Panc1 (cell line): ENCODE results near the gene TMA16. TPM values are rescaled to one million over a fixed set of nuclear protein-coding genes. Genes with fewer than 3 reads are reported as not detected.

Source experiments
- ATAC-seq: fragments of 200-7000 bp; cut with Tn5 transposase; 2 replicates; pipeline ENCODE4 v1.9.1; 2020; ENCODE audit warnings: mild to moderate bottlenecking, moderate library complexity
- BruUV-seq: library from RNA; stranded (reverse); fragments of 400-500 nt; replicated peaks from 2 replicates; lab custom pipeline; 2021; lab: Mats Ljungman, UMichigan
- CTCF ChIA-PET: fragments of 300-600 bp; sonication (Branson Sonifier 250); formaldehyde crosslinking; loops from one replicate; lab custom pipeline; 2022; ENCODE audit warnings: antibody characterized with exemption; lab: Charles Lee
- POLR2A ChIA-PET: fragments of 300-600 bp; sonication (Branson Sonifier 250); formaldehyde crosslinking; loops from one replicate; lab custom pipeline; 2022; ENCODE audit warnings: antibody characterized with exemption; lab: Charles Lee
- DNase-seq: peaks from one replicate; pipeline ENCODE4 v3.0.0-alpha.2; 2010; ENCODE audit warnings: low read depth, low spot score
- H3K27ac ChIP-seq: 2 replicates; pipeline ENCODE4 v1.5.1; 2011; ENCODE audit warnings: mild to moderate bottlenecking, low read length, inconsistent platforms
- H3K27me3 ChIP-seq: fragments of 200-500 bp; sonication (Bioruptor generic); 2 replicates; pipeline ENCODE4 v1.6.0; 2014; ENCODE audit warnings: low read length, inconsistent platforms; ENCODE audit not compliant: control insufficient read depth, insufficient read depth
- H3K36me3 ChIP-seq: fragments of 200-500 bp; sonication (Bioruptor generic); 2 replicates; pipeline ENCODE4 v1.5.1; 2014; ENCODE audit warnings: inconsistent platforms, mild to moderate bottlenecking, low read length, moderate library complexity; ENCODE audit not compliant: control insufficient read depth, insufficient read depth
- H3K4me1 ChIP-seq: 2 replicates; pipeline ENCODE4 v1.5.1; 2011; ENCODE audit warnings: inconsistent platforms, mild to moderate bottlenecking, low read length, moderate library complexity; ENCODE audit not compliant: control insufficient read depth, insufficient read depth
- H3K4me3 ChIP-seq, 2 experiments: 2 replicates each; pipeline ENCODE4 v1.5.1; 2011 to 2012; ENCODE audit warnings: low read depth in 2 of 2, low read length in 2 of 2, mild to moderate bottlenecking in 2 of 2, inconsistent platforms in 1 of 2, moderate library complexity in 1 of 2
- H3K9me3 ChIP-seq: fragments of 200-500 bp; sonication (Bioruptor generic); 2 replicates; pipeline ENCODE4 v1.5.1; 2014; ENCODE audit warnings: low read depth, mild to moderate bottlenecking, inconsistent platforms, low read length, moderate library complexity; ENCODE audit not compliant: control insufficient read depth, insufficient read depth
- POLR2AphosphoS5 ChIP-seq: IDR thresholded peaks from 2 replicates; pipeline ENCODE4 v1.6.1; 2012; ENCODE audit warnings: mild to moderate bottlenecking, low read depth, low read length, moderate library complexity
- SIN3A ChIP-seq: IDR thresholded peaks from 2 replicates; pipeline ENCODE4 v1.6.1; 2012; ENCODE audit warnings: low read depth, mild to moderate bottlenecking, low read length, moderate library complexity, borderline replicate concordance; ENCODE audit not compliant: insufficient read depth
- TCF7L2 ChIP-seq: IDR thresholded peaks from 2 replicates; pipeline ENCODE4 v1.6.1; 2011; ENCODE audit warnings: mild to moderate bottlenecking, low read depth, low read length, inconsistent platforms
- in situ Hi-C: cut with HindIII; loops from 2 replicates; pipeline ENCODE4 v1.10.0; 2016; ENCODE audit warnings: low sequenced_read_pairs, low pct_unique_long_range_greater_than_20kb
- intact Hi-C: fragments of 100-400 bp; cut with micrococcal nuclease; formaldehyde crosslinking; loops from one replicate; pipeline ENCODE4 v1.10.0; 2022; ENCODE audit not compliant: unreplicated experiment
- total RNA-seq: library from RNA; stranded (reverse); gene quantifications from one replicate; pipeline ENCODE4 v1.2.1, GENCODE V29; 2021; ENCODE audit not compliant: unreplicated experiment
- TF ChIP-seq, protein P1 (sequence below), 2 experiments: IDR thresholded peaks; 2 replicates each; pipeline ENCODE4 v1.6.1; 2011 to 2012; ENCODE audit warnings: low read depth in 2 of 2, control low read depth in 1 of 2, low read length in 1 of 2, mild to moderate bottlenecking in 1 of 2, moderate library complexity in 1 of 2; ENCODE audit not compliant: insufficient read depth in 1 of 2
- TF ChIP-seq, protein P2 (sequence below): fragments of 450-650 bp; IDR thresholded peaks from 2 replicates; pipeline ENCODE4 v1.5.1; 2017; ENCODE audit warnings: mild to moderate bottlenecking

Gene TMA16
- total RNA-seq, 1 experiment from 2014 or later = 26.9 TPM

DNA sequence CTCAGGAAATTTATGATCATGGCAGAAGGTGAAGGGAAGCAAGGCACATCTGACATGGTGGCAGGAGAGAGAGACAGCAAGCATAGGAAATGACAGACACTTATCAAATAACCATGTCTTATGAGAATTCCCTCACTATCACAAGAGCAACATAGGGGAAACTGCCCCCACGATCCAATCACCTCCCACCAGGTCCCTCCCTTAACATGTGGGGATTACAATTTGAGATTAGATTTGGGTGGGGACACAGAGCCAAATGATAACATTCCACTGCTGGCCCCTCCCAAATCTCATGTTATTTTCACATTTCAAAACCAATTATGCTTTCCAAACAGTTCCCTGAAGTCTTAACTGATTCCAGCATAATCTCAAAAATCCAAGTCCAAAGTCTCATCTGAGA, 8.2 kb upstream of the TMA16 start:
- no peaks in the 10 kb centered on the region for H3K27me3 ChIP-seq
- in situ Hi-C loops (no loop called here), intact Hi-C loops (no loop called here)
- no peak for ATAC-seq
- H3K4me3 ChIP-seq = no peak overlapping the region
- no peaks in the 10 kb centered on the region for H3K36me3 ChIP-seq
- DNase-seq = no peak
- no peaks in the 10 kb centered on the region for H3K4me1 ChIP-seq
- ChIA-PET POLR2A (no interaction called here), CTCF (no interaction called here)
- H3K27ac ChIP-seq = no peak overlapping the region
- TF ChIP-seq POLR2AphosphoS5 (no peak), TCF7L2 (no peak), SIN3A (no peak)
- TF ChIP-seq, protein P1, sequence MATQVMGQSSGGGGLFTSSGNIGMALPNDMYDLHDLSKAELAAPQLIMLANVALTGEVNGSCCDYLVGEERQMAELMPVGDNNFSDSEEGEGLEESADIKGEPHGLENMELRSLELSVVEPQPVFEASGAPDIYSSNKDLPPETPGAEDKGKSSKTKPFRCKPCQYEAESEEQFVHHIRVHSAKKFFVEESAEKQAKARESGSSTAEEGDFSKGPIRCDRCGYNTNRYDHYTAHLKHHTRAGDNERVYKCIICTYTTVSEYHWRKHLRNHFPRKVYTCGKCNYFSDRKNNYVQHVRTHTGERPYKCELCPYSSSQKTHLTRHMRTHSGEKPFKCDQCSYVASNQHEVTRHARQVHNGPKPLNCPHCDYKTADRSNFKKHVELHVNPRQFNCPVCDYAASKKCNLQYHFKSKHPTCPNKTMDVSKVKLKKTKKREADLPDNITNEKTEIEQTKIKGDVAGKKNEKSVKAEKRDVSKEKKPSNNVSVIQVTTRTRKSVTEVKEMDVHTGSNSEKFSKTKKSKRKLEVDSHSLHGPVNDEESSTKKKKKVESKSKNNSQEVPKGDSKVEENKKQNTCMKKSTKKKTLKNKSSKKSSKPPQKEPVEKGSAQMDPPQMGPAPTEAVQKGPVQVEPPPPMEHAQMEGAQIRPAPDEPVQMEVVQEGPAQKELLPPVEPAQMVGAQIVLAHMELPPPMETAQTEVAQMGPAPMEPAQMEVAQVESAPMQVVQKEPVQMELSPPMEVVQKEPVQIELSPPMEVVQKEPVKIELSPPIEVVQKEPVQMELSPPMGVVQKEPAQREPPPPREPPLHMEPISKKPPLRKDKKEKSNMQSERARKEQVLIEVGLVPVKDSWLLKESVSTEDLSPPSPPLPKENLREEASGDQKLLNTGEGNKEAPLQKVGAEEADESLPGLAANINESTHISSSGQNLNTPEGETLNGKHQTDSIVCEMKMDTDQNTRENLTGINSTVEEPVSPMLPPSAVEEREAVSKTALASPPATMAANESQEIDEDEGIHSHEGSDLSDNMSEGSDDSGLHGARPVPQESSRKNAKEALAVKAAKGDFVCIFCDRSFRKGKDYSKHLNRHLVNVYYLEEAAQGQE (IDR thresholded peaks at IDR 0.05; ENCODE audit: insufficient read depth in 1 of 2, low read depth in 2 of 2, low read length in 1 of 2) = no peak
- TF ChIP-seq, protein P2, sequence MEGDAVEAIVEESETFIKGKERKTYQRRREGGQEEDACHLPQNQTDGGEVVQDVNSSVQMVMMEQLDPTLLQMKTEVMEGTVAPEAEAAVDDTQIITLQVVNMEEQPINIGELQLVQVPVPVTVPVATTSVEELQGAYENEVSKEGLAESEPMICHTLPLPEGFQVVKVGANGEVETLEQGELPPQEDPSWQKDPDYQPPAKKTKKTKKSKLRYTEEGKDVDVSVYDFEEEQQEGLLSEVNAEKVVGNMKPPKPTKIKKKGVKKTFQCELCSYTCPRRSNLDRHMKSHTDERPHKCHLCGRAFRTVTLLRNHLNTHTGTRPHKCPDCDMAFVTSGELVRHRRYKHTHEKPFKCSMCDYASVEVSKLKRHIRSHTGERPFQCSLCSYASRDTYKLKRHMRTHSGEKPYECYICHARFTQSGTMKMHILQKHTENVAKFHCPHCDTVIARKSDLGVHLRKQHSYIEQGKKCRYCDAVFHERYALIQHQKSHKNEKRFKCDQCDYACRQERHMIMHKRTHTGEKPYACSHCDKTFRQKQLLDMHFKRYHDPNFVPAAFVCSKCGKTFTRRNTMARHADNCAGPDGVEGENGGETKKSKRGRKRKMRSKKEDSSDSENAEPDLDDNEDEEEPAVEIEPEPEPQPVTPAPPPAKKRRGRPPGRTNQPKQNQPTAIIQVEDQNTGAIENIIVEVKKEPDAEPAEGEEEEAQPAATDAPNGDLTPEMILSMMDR = no peak
- BruUV-seq = no TSS peak
- H3K9me3 ChIP-seq = no peaks in the 10 kb centered on the region

DNA sequence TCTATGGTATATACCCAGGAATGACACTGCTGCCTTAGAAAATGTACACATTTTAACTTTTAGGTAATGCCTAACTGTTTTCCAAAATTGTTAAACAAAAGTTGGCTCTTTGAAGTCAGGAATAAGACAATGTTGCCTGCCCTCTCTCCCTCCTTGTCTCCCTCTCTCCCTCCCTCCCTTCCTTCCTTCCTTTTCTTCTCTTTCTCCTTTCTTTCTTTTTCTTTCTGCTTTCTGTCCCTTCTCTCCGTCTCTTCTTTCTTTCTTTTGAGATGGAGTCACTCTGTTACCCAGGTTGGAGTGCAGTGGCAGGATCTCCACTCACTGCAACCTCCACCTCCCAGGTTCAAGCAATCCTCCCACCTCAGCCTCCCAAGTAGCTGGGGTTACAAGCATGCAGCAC, 4.6 kb upstream of the TMA16 start:
- BruUV-seq = no TSS peak

More for the DNA sequence above, 4.6 kb upstream of the TMA16 start:
- Histone ChIP-seq H3K4me3 (no peak overlapping the region), H3K9me3 (no peaks in the 10 kb centered on the region), H3K27me3 (no peaks in the 10 kb centered on the region), H3K36me3 (peaks cover under 1% of the 10 kb centered on the region; the same call in 1 of the 2 replicates), H3K27ac (no peak overlapping the region), H3K4me1 (no peaks in the 10 kb centered on the region; the same call in 1 of the 2 replicates)
- ChIA-PET POLR2A (no interaction called here), CTCF (no interaction called here)
- TF ChIP-seq TCF7L2 (no peak), POLR2AphosphoS5 (no peak)
- TF ChIP-seq, protein P1 (IDR thresholded peaks at IDR 0.05; ENCODE audit: insufficient read depth in 1 of 2, low read depth in 2 of 2, low read length in 1 of 2) = no peak
- no peak for DNase-seq
- intact Hi-C loops = no loop called here
- in situ Hi-C loops = no loop called here
- no peak for ATAC-seq
